ENCODE results near the gene STXBP1.

The STXBP1 gene

GRCh38 chr9:127715470-127716337, 103.6 kb downstream of the STXBP1 start, which contains the start of the genes PTRH1 and TTC16:
PTRH1 (minus strand) TSS chr9:127715663; CDS start chr9:127715639, 24 bp downstream.
TTC16 (plus strand) TSS chr9:127716079; CDS start chr9:127716146, 67 bp downstream.
- DNase-seq (ENCODE audit: low read depth in 2 of 2): peak; percentile 93 to 95

- DNase-seq (ENCODE audit: low read depth in 2 of 2): no peak
Measured at GRCh38 chr9:127716412-127716811, 104.3 kb downstream of the STXBP1 start.

- no peak for DNase-seq (ENCODE audit: low read depth in 2 of 2)
Measured at GRCh38 chr9:127717766-127718165, 105.7 kb downstream of the STXBP1 start.

GRCh38 chr9:127720031-127720864, 108.2 kb downstream of the STXBP1 start:
- DNase-seq (ENCODE audit: low read depth in 2 of 2): no peak

DNA sequence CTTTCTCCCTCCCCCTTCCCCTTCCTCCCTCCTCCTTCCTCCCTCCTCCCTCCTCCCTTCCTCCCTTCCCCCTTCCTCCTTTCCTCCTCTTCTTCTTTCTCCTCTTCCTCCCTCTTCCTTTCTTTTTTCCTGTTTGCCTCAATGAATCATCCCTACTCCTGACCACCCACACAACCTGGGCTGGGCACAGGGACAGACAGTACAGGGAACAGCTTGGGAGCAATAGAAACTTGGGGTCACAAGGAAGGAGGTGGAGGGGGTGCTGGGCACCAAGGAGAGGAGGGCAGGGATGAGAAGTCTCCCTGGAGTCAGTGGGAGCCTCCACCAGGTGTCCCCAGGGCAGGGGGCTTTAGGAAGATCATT, 108.8 kb downstream of the STXBP1 start:
- DNase-seq (ENCODE audit: low read depth in 2 of 2): no peak

- DNase-seq (ENCODE audit: low read depth in 2 of 2): no peak
Measured at GRCh38 chr9:127721391-127721821, 109.3 kb downstream of the STXBP1 start.

- DNase-seq (ENCODE audit: low read depth in 2 of 2): no peak
Measured at GRCh38 chr9:127722055-127722745, 110.1 kb downstream of the STXBP1 start.

GRCh38 chr9:127723013-127723412, 110.9 kb downstream of the STXBP1 start:
- no peak for DNase-seq (ENCODE audit: low read depth in 2 of 2)

- no peak for DNase-seq (ENCODE audit: low read depth in 2 of 2)
Measured at GRCh38 chr9:127723444-127723843, 111.4 kb downstream of the STXBP1 start.

DNA sequence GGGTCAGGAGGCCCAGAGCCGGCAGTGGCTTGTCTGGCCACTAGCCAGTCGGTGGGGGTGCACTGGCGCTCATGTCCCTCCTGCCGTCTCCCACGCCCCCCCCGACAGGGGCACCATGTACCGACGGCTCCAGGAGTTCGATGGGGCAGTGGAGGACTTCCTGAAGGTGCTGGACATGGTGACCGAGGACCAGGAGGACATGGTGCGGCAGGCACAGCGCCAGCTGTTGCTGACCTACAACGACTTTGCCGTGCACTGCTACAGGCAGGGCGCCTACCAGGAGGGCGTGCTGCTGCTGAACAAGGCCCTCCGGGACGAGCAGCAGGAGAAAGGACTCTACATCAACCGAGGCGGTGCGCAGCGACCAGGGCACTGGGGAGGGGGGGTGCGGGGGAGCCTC, 111.9 kb downstream of the STXBP1 start:
- DNase-seq (ENCODE audit: low read depth in 2 of 2): no peak

GRCh38 chr9:127726871-127727270, 114.8 kb downstream of the STXBP1 start:
- no peak for DNase-seq (ENCODE audit: low read depth in 2 of 2)

DNA sequence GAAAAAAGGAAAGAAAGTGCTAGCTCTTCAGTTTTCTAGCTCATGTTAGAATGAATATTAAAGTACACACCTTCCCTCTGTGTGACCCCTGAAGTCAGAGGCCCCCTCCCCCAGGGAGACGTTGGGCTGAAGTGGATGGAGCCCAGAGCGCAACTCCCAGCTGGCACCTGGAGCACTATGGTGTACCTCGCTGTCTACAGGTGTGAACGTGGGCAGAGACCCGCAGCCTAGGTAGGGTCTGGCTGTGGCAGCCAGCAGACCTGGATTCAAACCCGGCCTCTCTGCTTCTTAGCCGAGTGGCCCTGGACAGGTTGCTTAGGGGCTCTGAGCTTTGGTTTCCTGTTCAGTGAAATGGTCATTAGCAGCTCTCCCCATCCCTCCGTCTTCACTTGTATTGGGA, 116.7 kb downstream of the STXBP1 start:
- DNase-seq (ENCODE audit: low read depth in 2 of 2): no peak

DNA sequence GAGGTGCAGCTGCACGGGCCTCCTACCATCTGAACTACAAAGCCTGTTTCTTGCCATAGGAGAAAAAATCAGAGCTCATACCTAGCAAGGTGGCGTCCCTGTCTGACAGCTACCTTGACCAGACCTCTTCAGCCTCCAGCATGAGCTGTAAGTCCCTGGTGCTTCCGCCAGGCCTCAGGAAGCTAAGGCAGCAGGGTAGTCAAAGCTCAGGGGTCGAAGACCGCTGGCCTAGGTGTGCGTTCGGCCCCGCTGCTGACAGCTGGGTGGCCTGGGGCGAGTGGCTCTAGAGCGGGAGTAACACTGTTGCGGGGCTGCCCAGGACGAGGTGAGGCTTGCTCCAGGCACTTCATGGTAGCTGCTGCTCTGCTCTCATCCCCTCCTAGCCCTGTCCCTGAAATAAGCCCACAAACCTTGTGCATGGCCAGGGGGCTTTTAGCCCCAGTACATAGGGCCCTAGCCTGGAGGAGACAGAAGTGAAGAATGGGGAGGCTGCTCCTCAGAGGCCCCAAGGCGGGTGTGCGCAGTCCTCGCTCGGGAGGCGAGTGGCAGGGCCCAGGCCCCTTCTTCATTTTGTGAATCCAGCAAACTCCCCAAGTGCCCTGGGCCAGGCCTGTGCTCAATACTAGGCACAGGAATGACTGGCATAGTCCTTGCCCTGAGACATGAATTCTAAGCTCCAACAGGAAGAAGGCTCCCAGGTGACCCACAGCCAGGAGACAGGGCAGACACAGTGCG, 117.6 kb downstream of the STXBP1 start:
- DNase-seq (ENCODE audit: low read depth in 2 of 2): no peak

DNA sequence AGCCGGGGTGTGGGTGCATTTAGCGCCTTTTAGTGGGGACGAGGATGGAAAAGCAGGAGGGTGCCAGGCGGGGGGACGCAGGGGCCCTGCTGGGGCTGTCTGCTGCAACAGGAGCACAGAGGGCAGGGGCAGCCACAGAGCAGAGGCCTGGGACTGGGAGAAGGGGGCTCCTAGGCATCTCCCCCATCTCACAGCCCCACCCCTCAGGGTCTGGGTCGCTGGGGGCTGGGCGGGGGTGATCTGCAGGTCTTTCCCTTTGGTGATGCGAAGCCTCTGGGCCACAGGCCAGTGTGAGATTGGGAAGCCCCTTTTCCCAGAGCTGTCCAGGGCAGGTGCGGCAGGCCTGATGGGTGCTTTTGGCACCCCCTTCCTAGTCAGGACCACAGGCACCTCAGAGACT, 118.2 kb downstream of the STXBP1 start:
- no peak for DNase-seq (ENCODE audit: low read depth in 2 of 2)

GRCh38 chr9:127730799-127731410, 118.8 kb downstream of the STXBP1 start:
- DNase-seq (ENCODE audit: low read depth in 2 of 2): no peak

- no peak for DNase-seq (ENCODE audit: low read depth in 2 of 2)
Measured at GRCh38 chr9:127731938-127732337, 119.9 kb downstream of the STXBP1 start.

- no peak for DNase-seq (ENCODE audit: low read depth in 2 of 2)
Measured at GRCh38 chr9:127732444-127732843, 120.4 kb downstream of the STXBP1 start.

DNA sequence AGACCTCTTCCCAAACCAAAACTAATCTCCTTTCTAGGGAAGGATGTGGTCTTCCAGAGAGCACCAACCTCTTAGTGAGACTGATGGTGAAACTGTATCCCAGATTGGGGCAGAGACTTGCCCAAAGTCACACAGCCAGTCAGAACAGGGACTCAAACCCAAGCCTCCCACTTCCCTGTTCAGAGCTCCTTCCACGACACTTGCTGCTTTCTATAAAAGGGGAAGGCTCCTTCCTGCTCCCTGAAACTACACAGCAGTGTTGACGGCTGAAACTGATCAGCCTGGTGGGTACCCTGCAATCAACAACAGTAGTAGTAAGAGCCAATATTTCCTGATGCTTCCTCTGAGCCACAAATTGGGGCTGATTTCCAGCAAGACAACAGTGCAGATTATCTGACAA, 121.5 kb downstream of the STXBP1 start:
- no peak for DNase-seq (ENCODE audit: low read depth in 2 of 2)

GRCh38 chr9:127734247-127734746, 122.2 kb downstream of the STXBP1 start:
- DNase-seq (ENCODE audit: low read depth in 2 of 2): no peak

GRCh38 chr9:127734747-127735529, 122.9 kb downstream of the STXBP1 start, which contains the start of gene TOR2A:
TOR2A (minus strand) TSS chr9:127735294; CDS start chr9:127735270, 24 bp downstream.
- DNase-seq (ENCODE audit: low read depth in 2 of 2): peak; percentile 94 to 95
